Measurements from ENCODE around the gene PPFIBP2. TPM values are rescaled to one million over a fixed set of nuclear protein-coding genes. Genes with fewer than 3 reads are reported as not detected.

Gene PPFIBP2
- total and polyA plus RNA-seq, 2 of the 13 experiments (the other 11 are each of a cell fraction or from before 2014, with no cell fraction given): 15.0 to 52.5 TPM

DNA sequence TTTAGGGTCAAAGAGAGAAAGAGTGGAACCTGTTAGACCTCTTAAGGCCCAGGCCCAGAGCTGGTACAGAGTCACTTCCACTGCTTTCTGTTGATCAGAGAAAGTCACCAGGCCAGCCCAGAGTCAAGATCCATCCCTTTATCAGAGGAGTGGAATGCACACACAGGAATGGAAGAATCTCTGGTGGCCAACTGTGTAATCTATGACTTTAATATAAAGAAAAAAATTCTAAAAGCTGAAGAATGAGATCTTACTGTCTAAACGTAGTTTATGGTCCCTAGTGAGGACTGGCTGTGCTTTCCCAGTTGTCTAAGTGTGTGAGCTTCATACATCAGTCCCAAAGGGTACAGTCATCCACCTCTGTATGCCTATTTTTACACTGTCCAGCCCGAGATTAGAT lies 51.0 kb downstream of the PPFIBP2 start:
- Histone ChIP-seq H3K9ac (ENCODE audit: insufficient read depth, low read depth, low read length) (no peak overlapping the region), H3K4me3 (replicated peaks in 1 of 3; ENCODE audit: insufficient read depth in 1 of 3, low read depth in 2 of 3, low read length in 3 of 3) (no peak overlapping the region), H3K36me3 (replicated peaks in 1 of 2; ENCODE audit: control insufficient read depth in 1 of 2, insufficient read depth in 2 of 2, low read length in 2 of 2) (peaks cover 0 to 3% of the 10 kb centered on the region in 2 experiments; a peak in 1 of 5 replicates), H3K27me3 (ENCODE audit: control insufficient read depth in 1 of 2, insufficient read depth in 2 of 2, low read length in 2 of 2) (no peaks in the 10 kb centered on the region), H4K20me1 (ENCODE audit: insufficient read depth, low read length) (no peaks in the 10 kb centered on the region), H2AFZ (ENCODE audit: low read length) (no peak overlapping the region), H3K9me3 (ENCODE audit: low read length) (no peaks in the 10 kb centered on the region), H3K79me2 (ENCODE audit: insufficient read depth, low read length) (no peaks in the 10 kb centered on the region), H3K27ac (ENCODE audit: extremely low read length, insufficient read depth, low read length) (no peak overlapping the region), H3K4me2 (ENCODE audit: low read depth, low read length) (no peak overlapping the region), H3K4me1 (ENCODE audit: insufficient read depth, low read length) (no peaks in the 10 kb centered on the region)
- TF ChIP-seq ZNF780A (CRISPR knock-in tag; IDR thresholded peaks at IDR 0.05) (no peak), ZNF879 (CRISPR knock-in tag; IDR thresholded peaks at IDR 0.05) (no peak), NRL (CRISPR knock-in tag; IDR thresholded peaks at IDR 0.05; ENCODE audit: borderline replicate concordance) (no peak), GABPB1 (CRISPR knock-in tag; IDR thresholded peaks at IDR 0.05) (no peak), ZNF619 (CRISPR knock-in tag; IDR thresholded peaks at IDR 0.05) (no peak), ZNF264 (CRISPR knock-in tag; IDR thresholded peaks at IDR 0.05) (no peak), ZNF747 (CRISPR knock-in tag; IDR thresholded peaks at IDR 0.05; ENCODE audit: borderline replicate concordance) (no peak), RAD21 (CRISPR knock-in tag; IDR thresholded peaks at IDR 0.05) (no peak), CSRNP2 (CRISPR knock-in tag; conservative IDR thresholded peaks at IDR 0.05; ENCODE audit: low read depth) (no peak), GATA4 (IDR thresholded peaks at IDR 0.05; ENCODE audit: borderline replicate concordance, low read depth) (no peak), ATF3 (CRISPR knock-in tag; IDR thresholded peaks at IDR 0.05) (no peak)
- TF ChIP-seq, protein P1, sequence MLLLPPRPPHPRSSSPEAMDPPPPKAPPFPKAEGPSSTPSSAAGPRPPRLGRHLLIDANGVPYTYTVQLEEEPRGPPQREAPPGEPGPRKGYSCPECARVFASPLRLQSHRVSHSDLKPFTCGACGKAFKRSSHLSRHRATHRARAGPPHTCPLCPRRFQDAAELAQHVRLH (CRISPR knock-in tag; IDR thresholded peaks at IDR 0.05; ENCODE audit: borderline replicate concordance, low read depth): no peak
- ATAC-seq (no peak), DNase-seq (ENCODE audit: low spot score) (no peak), FAIRE-seq (no peak)
- BruUV-seq (replicated peaks): no TSS peak
- in situ Hi-C loops (cut with HindIII; ENCODE audit: extremely low pct_ligation_motif_present, low pct_unique_long_range_greater_than_20kb) (no loop called here), intact Hi-C loops (cut with micrococcal nuclease; ENCODE audit: unreplicated experiment) (no loop called here)
- ChIA-PET CTCF (ENCODE audit: low intra/inter-chr PET ratio, low total read pairs) (no interaction called here), POLR2A (no interaction called here)
- WGBS (ENCODE audit: low lambda C conversion rate): 70% methylated on average over 2 of the region's 2 CpGs
